ENCODE results near the gene EFS. TPM values are rescaled to one million over a fixed set of nuclear protein-coding genes. Genes with fewer than 3 reads are reported as not detected.

EFS gene
- total and polyA plus RNA-seq, 2 donors: 1.6 to 5.2 TPM

DNA sequence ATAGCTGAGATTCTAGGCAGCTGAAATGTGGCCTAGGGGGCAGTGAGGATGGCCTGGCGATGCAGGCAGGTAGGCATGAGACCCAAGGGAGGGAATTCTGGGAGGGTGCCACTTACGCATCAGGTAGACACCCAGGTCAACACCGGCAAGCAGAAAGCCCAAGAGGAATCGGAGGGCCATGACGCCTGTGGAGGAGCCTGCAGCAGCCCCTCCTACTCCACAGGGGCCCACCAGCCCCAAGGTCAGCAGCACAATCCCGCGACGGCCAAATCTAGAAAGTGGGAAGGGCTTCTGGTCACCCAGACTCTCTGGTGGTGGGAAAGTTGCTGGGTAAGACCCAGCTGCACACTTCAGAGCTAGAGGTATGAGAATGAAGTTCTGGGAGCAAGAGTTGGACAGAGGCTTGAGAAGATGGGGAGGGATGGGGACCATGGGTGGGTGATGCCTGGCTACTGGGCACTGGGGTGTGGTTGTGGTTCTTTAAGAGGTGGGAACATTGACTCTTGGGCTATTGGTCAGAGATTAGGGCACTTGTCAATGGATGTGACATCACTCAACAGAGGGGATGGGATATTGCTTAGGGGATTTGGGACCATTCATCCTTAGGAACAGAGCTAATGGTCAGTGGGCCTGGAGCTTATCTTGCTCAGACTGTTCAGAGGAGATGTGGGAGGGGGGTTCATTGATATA, 15.7 kb downstream of the EFS start:
- Histone ChIP-seq H3K9me3 (ENCODE audit: control insufficient read depth in 2 of 2, insufficient read depth in 1 of 2, low read length in 1 of 2) (peaks cover 0 to 1% of the 10 kb centered on the region in 2 donors), H3K27me3 (ENCODE audit: control insufficient read depth in 2 of 2, insufficient read depth in 1 of 2, low read length in 1 of 2) (peaks cover 32 to 49% of the 10 kb centered on the region in 2 donors), H3K27ac (ENCODE audit: low read depth in 1 of 2, low read length in 1 of 2) (no peak overlapping the region), H3K4me3 (ENCODE audit: low read length in 2 of 2) (no peak overlapping the region), H3K4me1 (ENCODE audit: control insufficient read depth in 2 of 2, insufficient read depth in 2 of 2, low read length in 2 of 2) (peaks cover 0 to 4% of the 10 kb centered on the region in 2 donors), H3K36me3 (ENCODE audit: control insufficient read depth in 2 of 2, insufficient read depth in 2 of 2, low read length in 1 of 2) (no peaks in the 10 kb centered on the region)
- DNase-seq (ENCODE audit: low read depth in 6 of 9, low spot score in 9 of 9): no peak
- WGBS: 95% methylated on average over 8 of the region's 8 CpGs

DNA sequence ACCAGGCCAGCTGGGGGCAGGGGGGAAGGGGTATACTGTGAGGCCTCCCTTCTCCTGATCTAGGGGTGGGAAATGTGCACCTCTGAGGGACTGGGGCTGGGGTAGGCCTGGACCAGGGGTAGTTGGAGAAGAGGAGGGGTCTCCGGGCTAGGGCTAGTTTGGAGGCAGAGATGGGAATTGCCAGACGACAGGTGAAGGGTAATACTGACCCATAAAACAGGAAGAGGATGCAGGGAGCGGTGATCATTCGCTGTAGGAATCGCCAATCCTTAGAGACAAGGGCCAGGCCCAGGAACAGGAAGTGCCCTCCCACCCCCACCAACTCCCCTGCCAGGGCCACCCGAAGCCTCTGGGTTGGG, 16.7 kb downstream of the EFS start:
- WGBS: 96% methylated on average over 6 of the region's 6 CpGs
- H3K9me3 ChIP-seq (ENCODE audit: control insufficient read depth in 2 of 2, insufficient read depth in 1 of 2, low read length in 1 of 2): peaks cover 0 to 1% of the 10 kb centered on the region in 2 donors
- DNase-seq (ENCODE audit: low read depth in 6 of 9, low spot score in 9 of 9): no peak
- no peak overlapping the region for H3K4me3 ChIP-seq (ENCODE audit: low read length in 2 of 2)
- peaks cover 24 to 39% of the 10 kb centered on the region in 2 donors for H3K27me3 ChIP-seq (ENCODE audit: control insufficient read depth in 2 of 2, insufficient read depth in 1 of 2, low read length in 1 of 2)
- H3K27ac ChIP-seq (ENCODE audit: low read depth in 1 of 2, low read length in 1 of 2): no peak overlapping the region
- H3K4me1 ChIP-seq (ENCODE audit: control insufficient read depth in 2 of 2, insufficient read depth in 2 of 2, low read length in 2 of 2): peaks cover 0 to 4% of the 10 kb centered on the region in 2 donors
- H3K36me3 ChIP-seq (ENCODE audit: control insufficient read depth in 2 of 2, insufficient read depth in 2 of 2, low read length in 1 of 2): no peaks in the 10 kb centered on the region

DNA sequence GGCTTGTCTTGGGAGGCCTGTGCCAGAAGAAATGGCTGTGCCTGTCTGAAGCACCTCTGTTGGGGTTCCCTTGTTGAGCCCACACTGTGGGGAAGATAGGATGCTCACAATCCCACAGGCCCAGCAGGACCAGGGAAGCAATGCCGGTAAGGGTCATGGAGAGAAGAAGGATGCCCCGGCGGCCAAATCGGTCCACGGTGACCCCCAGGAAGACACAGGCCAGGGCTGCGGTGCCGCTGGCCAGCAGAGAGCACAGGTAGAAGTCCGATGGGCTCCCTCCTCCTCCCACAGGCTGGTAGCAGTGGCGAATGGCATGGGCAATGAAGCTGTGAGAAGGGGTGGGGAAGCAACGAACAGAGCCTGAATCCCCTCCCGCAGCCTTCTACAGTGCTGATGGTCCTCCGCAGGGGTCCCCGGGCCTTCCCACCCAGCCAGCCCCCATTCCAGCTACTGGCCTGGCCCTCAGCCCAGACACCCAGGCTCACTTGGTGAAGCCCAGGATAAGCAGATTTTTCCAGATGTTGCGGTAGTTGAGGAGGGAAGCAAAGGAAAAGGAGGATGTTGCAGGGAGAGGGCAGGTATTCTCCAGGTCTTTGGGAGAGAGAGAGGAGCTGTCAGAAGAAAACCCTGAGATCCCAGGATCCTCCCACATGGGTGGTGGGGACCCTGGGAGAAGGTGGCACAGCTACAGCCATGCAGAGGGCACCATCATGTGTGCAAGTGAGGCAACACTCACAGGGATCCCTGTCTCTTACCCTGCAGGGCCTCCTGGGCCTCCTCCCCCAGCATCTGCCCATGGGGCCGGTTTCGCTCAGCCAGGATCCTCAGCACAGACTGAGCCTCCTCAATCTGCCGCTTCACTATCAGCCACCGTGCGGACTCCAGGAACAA, 17.3 kb downstream of the EFS start:
- no peaks in the 10 kb centered on the region for H3K36me3 ChIP-seq (ENCODE audit: control insufficient read depth in 2 of 2, insufficient read depth in 2 of 2, low read length in 1 of 2)
- WGBS: 97% methylated on average over 19 of the region's 19 CpGs
- H3K27ac ChIP-seq (ENCODE audit: low read depth in 1 of 2, low read length in 1 of 2): no peak overlapping the region
- H3K4me3 ChIP-seq (ENCODE audit: low read length in 2 of 2): no peak overlapping the region
- H3K4me1 ChIP-seq (ENCODE audit: control insufficient read depth in 2 of 2, insufficient read depth in 2 of 2, low read length in 2 of 2): peaks cover 0 to 4% of the 10 kb centered on the region in 2 donors
- DNase-seq (ENCODE audit: low read depth in 6 of 9, low spot score in 9 of 9): no peak
- peaks cover 20 to 33% of the 10 kb centered on the region in 2 donors for H3K27me3 ChIP-seq (ENCODE audit: control insufficient read depth in 2 of 2, insufficient read depth in 1 of 2, low read length in 1 of 2)
- H3K9me3 ChIP-seq (ENCODE audit: control insufficient read depth in 2 of 2, insufficient read depth in 1 of 2, low read length in 1 of 2): peaks cover 0 to 1% of the 10 kb centered on the region in 2 donors

DNA sequence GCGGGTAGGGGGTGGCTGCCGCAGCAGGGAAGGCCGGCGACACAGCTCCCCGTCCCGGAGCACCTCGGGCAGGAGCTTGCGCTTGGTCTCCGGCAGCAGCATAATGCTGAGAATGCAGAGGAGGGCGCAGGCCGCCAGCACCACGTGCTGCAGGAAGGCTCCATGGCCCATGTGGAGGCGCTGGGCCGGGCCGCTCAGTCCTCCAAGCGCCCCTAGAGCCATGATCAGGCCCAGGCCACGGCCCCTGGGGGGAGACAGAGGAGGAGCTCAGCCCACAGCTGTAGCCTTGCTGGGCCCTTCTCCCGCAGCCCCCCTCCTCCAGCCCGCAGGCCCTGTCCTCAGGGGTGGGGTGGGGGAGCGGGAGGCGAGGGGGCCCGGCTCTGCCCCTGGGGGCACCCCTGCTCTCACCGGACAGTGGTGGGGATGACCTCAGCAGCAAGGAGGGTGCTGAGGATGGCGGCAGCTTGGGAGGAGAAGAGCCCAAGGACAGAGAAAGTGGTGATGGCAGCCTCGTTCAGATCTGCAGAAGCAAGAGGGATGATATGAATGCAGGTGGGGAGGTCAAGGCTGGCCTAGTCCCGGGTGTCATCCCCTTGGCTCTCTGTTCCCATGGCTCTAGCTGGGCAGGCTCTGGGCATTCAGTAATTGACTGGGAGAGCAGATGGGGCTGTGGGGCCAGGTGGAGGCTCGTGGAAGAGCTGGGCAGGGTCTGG, 18.1 kb downstream of the EFS start:
- Histone ChIP-seq H3K27ac (ENCODE audit: low read depth in 1 of 2, low read length in 1 of 2) (no peak overlapping the region), H3K9me3 (ENCODE audit: control insufficient read depth in 2 of 2, insufficient read depth in 1 of 2, low read length in 1 of 2) (peaks cover 0 to 1% of the 10 kb centered on the region in 2 donors), H3K4me1 (ENCODE audit: control insufficient read depth in 2 of 2, insufficient read depth in 2 of 2, low read length in 2 of 2) (peaks cover 0 to 3% of the 10 kb centered on the region in 2 donors), H3K4me3 (ENCODE audit: low read length in 2 of 2) (no peak overlapping the region), H3K36me3 (ENCODE audit: control insufficient read depth in 2 of 2, insufficient read depth in 2 of 2, low read length in 1 of 2) (no peaks in the 10 kb centered on the region), H3K27me3 (ENCODE audit: control insufficient read depth in 2 of 2, insufficient read depth in 1 of 2, low read length in 1 of 2) (peaks cover 12 to 25% of the 10 kb centered on the region in 2 donors)
- WGBS: 92% methylated on average over 27 of the region's 27 CpGs
- DNase-seq (ENCODE audit: low read depth in 6 of 9, low spot score in 9 of 9): no peak

DNA sequence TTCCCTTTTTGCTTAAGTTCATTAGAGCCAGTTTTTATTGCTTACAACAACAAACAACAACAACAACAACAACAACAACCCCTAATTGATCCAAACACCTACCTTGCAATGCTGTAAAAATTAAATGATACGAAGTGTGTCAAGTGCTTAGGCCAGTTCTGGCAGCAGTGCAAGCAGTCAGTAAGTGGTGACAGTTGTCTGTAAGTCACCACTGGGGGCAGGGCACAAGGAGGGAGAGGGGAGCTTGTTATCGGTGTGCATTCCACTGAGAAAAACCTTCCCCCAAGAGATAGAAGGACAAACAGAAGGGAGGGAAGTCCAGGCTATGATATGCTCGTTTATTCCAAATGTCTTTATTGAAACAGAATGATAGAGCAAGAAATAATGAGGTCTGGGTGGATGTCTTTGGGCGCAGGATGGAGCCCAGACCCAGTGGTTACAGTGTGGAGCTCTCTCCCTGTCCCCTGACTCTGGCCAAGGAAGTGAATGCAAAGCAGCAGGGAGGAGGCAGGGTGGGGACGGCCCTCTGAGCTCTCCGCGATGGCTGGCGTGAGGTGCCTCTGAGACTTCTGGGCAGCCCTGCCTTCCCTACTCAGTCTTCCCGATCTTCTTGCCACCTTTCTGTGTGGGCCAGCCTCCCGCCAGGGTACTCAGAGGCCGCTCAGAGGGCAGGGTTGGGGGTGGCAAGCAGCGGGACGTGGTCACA, 18.8 kb downstream of the EFS start:
- Histone ChIP-seq H3K27ac (ENCODE audit: low read depth in 1 of 2, low read length in 1 of 2) (no peak overlapping the region), H3K27me3 (ENCODE audit: control insufficient read depth in 2 of 2, insufficient read depth in 1 of 2, low read length in 1 of 2) (peaks cover 5 to 18% of the 10 kb centered on the region in 2 donors), H3K9me3 (ENCODE audit: control insufficient read depth in 2 of 2, insufficient read depth in 1 of 2, low read length in 1 of 2) (no peaks in the 10 kb centered on the region), H3K4me1 (ENCODE audit: control insufficient read depth in 2 of 2, insufficient read depth in 2 of 2, low read length in 2 of 2) (no peaks in the 10 kb centered on the region), H3K36me3 (ENCODE audit: control insufficient read depth in 2 of 2, insufficient read depth in 2 of 2, low read length in 1 of 2) (no peaks in the 10 kb centered on the region), H3K4me3 (ENCODE audit: low read length in 2 of 2) (no peak overlapping the region)
- DNase-seq (ENCODE audit: low read depth in 6 of 9, low spot score in 9 of 9): no peak
- 95% methylated on average over 13 of the region's 13 CpGs for WGBS

DNA sequence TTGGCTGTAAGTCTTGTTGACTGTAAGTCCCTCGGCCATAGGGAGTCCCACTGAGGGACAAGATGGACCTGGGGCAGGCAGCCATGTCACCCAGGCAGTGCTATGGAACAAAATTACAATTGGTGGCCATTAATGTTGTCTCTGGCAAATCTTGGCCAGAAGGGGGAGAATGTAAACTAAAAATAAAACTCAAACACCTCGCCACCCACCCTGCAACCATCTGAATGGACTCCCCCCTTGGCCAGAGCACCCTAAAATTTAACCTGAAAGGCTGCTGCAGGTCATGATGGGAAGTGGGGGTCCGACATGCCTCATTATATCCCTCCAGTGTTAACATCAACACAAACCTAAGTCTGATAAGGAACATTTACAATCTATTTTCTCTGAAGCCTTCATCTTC, 20.5 kb downstream of the EFS start:
- Histone ChIP-seq H3K27me3 (ENCODE audit: control insufficient read depth in 2 of 2, insufficient read depth in 1 of 2, low read length in 1 of 2) (peaks cover 0 to 9% of the 10 kb centered on the region in 2 donors), H3K4me1 (ENCODE audit: control insufficient read depth in 2 of 2, insufficient read depth in 2 of 2, low read length in 2 of 2) (no peaks in the 10 kb centered on the region), H3K4me3 (ENCODE audit: low read length in 2 of 2) (no peak overlapping the region), H3K9me3 (ENCODE audit: control insufficient read depth in 2 of 2, insufficient read depth in 1 of 2, low read length in 1 of 2) (no peaks in the 10 kb centered on the region), H3K36me3 (ENCODE audit: control insufficient read depth in 2 of 2, insufficient read depth in 2 of 2, low read length in 1 of 2) (no peaks in the 10 kb centered on the region), H3K27ac (ENCODE audit: low read depth in 1 of 2, low read length in 1 of 2) (no peak overlapping the region)
- no peak for DNase-seq (ENCODE audit: low read depth in 6 of 9, low spot score in 9 of 9)
- WGBS: 86% methylated on average over 3 of the region's 3 CpGs

DNA sequence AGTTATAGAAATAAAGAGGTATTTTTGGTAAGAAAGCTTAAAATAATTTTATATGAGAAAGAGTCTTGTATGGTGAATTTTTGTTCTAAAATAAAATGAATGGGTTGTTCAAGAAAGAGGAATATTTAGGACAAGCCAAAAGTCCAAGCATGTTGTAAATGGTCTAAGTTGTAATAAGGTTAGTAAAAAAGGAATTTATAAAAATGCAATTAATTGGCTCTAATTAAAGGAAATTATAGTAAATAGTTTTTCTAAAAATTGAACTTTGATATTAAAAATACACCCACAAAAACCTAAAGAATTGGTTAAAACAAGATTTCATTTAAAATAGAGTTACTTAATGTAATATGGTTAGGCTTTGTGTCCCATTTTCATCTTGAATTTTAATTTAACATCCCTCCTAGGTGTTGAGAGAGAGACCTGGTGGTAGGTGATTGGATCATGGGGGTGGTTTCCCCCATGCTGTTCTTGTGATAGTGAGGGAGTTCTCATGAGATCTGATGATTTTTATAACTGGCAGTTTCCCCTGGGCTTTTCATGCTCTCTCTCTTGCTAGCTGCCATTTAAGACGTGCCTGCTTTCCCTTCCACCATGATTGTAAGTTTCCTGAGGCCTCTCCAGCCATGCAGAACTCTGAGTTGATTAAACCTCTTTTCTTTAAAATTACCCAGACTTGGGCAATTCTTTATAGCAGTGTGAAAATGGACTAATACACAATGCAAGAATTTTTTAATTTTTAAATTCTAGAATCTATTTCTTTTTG, 25.3 kb downstream of the EFS start:
- Histone ChIP-seq H3K4me1 (ENCODE audit: control insufficient read depth in 2 of 2, insufficient read depth in 2 of 2, low read length in 2 of 2) (no peaks in the 10 kb centered on the region), H3K27me3 (ENCODE audit: control insufficient read depth in 2 of 2, insufficient read depth in 1 of 2, low read length in 1 of 2) (no peaks in the 10 kb centered on the region), H3K36me3 (ENCODE audit: control insufficient read depth in 2 of 2, insufficient read depth in 2 of 2, low read length in 1 of 2) (no peaks in the 10 kb centered on the region), H3K9me3 (ENCODE audit: control insufficient read depth in 2 of 2, insufficient read depth in 1 of 2, low read length in 1 of 2) (no peaks in the 10 kb centered on the region), H3K27ac (ENCODE audit: low read depth in 1 of 2, low read length in 1 of 2) (no peak overlapping the region), H3K4me3 (ENCODE audit: low read length in 2 of 2) (no peak overlapping the region)
- 91% methylated on average over 1 of the region's 1 CpG for WGBS
- DNase-seq (ENCODE audit: low read depth in 6 of 9, low spot score in 9 of 9): no peak

DNA sequence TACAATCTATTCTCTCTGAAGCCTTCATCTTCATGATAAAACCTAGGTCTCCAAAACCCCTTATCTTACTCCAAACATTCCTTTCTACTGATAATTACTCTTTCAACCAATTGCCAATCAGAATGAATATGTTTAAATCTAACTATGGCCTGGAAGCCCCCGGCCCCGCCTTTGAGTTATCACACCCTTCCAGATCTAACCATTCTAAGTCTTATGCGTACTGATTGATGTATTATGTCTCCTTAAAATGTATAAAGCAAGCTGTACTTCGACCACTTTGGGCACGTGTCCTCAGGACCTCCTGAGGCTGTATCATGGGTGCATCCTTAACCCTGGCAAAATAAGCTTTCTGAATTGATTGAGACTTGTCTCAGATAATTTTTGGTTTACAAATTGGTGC, 29.3 kb downstream of the EFS start:
- Histone ChIP-seq H3K9me3 (ENCODE audit: control insufficient read depth in 2 of 2, insufficient read depth in 1 of 2, low read length in 1 of 2) (no peaks in the 10 kb centered on the region), H3K4me3 (ENCODE audit: low read length in 2 of 2) (no peak overlapping the region), H3K27me3 (ENCODE audit: control insufficient read depth in 2 of 2, insufficient read depth in 1 of 2, low read length in 1 of 2) (peaks cover 0 to under 1% of the 10 kb centered on the region in 2 donors), H3K36me3 (ENCODE audit: control insufficient read depth in 2 of 2, insufficient read depth in 2 of 2, low read length in 1 of 2) (no peaks in the 10 kb centered on the region), H3K27ac (ENCODE audit: low read depth in 1 of 2, low read length in 1 of 2) (no peak overlapping the region), H3K4me1 (ENCODE audit: control insufficient read depth in 2 of 2, insufficient read depth in 2 of 2, low read length in 2 of 2) (no peaks in the 10 kb centered on the region)
- DNase-seq (ENCODE audit: low read depth in 6 of 9, low spot score in 9 of 9): no peak
- 96% methylated on average over 5 of the region's 5 CpGs for WGBS

Measured in thymus (tissue), 11 donors.